ENCODE results near the gene OSBP2. TPM values are rescaled to one million over a fixed set of nuclear protein-coding genes. Genes with fewer than 3 reads are reported as not detected.

OSBP2 gene
- polyA plus RNA-seq, 1 donor: 77.2 TPM

DNA sequence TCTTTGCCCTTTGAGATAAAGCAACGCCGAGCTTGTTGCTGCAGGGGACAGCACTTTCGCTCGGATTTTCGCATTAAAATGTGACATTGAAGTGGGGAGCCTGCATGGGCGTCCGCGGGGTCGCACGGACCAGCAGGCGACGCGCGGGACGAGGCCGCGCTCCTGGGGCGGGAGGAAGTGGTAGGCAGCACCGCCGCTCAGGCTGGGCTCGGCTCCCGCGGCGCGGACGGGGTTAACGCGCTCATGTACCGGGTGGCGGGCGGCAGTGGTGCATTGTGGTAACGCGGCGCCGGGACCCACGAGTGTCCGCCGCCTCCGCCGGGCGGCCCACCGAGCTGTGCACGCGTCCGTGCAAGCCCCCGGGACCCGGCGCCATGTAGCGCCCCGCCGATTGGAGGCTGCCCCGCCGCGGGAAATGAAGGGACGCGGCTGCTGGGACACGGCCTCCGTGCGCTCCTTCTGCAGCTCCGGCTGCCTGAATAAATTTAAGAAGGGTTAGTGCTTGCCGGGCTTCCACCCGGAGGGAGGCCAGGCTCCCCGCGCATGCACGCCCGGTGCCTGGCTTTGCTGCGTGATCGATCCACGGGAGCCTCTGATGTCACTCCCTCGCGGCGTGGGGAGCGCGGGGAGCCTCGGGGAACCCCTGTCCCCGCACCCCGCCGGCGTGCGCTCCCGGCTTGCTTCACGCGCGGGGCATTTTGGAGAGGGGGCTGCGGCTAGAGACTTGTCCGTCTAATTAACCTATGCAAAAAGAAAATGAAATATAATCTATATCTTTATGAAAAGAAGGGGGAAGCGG, 127.7 kb downstream of the OSBP2 start:
- peak; percentile 17 to 19 for DNase-seq
- peak overlapping the region; percentile 39 for H3K4me3 ChIP-seq (ENCODE audit: low read length)
- peaks cover 59% of the 10 kb centered on the region for H3K27me3 ChIP-seq (ENCODE audit: control insufficient read depth, insufficient read depth, low read length)
- no peaks in the 10 kb centered on the region for H3K9me3 ChIP-seq (ENCODE audit: control insufficient read depth, low read depth, low read length)
- no CpG with 5 or more reads among the region's 87 CpGs for WGBS (ENCODE audit: insufficient coverage, low lambda C conversion rate)
- no peak overlapping the region for H3K27ac ChIP-seq (ENCODE audit: low read length)
- peaks cover 3% of the 10 kb centered on the region for H3K4me1 ChIP-seq (ENCODE audit: control insufficient read depth, insufficient read depth, low read length)
- no peaks in the 10 kb centered on the region for H3K36me3 ChIP-seq (ENCODE audit: control insufficient read depth, insufficient read depth, low read length)

DNA sequence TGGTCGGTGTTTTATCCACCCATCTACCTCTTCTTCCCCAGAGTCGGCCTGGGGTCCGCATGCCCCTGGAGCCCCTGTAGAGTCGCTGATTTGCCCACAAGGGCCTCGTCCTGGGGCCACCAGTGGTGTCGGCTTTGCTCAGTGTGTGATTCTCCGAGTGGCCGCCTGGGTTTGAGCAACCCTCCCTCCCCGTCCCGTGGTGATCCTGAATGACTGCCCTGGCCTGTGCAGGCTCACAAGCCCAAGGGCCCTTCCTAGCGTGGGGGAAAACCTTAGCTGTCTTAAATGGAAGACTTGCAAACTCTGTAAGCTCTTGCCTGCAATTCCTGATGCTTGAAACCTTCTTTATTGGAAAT, 128.3 kb downstream of the OSBP2 start:
- H3K4me3 ChIP-seq (ENCODE audit: low read length): no peak overlapping the region
- DNase-seq: no peak
- WGBS (ENCODE audit: insufficient coverage, low lambda C conversion rate): no CpG with 5 or more reads among the region's 11 CpGs
- no peaks in the 10 kb centered on the region for H3K36me3 ChIP-seq (ENCODE audit: control insufficient read depth, insufficient read depth, low read length)
- H3K4me1 ChIP-seq (ENCODE audit: control insufficient read depth, insufficient read depth, low read length): peaks cover 3% of the 10 kb centered on the region
- H3K9me3 ChIP-seq (ENCODE audit: control insufficient read depth, low read depth, low read length): no peaks in the 10 kb centered on the region
- peaks cover 59% of the 10 kb centered on the region for H3K27me3 ChIP-seq (ENCODE audit: control insufficient read depth, insufficient read depth, low read length)
- no peak overlapping the region for H3K27ac ChIP-seq (ENCODE audit: low read length)

DNA sequence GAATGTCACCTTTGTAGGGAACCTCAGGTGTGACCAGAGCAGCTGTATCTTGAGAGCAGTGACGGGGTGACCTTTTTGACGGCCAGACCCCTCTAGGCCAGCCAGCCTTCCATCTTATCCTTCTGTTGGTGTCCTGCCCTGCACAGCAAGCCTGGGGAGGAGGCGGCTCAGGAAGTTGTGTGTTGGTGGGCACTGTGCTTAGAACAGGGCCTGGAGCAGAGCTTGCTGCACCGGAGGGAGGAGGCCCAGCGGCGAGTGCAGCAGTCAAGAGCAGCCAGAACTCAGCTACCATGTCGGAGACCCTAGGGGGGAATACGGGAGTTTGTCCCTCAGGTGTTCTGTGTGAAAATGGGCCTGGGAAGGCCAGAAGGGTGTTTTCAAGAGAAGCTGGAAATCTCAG, 129.4 kb downstream of the OSBP2 start:
- Histone ChIP-seq H3K27ac (ENCODE audit: low read length) (no peak overlapping the region), H3K36me3 (ENCODE audit: control insufficient read depth, insufficient read depth, low read length) (no peaks in the 10 kb centered on the region), H3K4me1 (ENCODE audit: control insufficient read depth, insufficient read depth, low read length) (peaks cover 3% of the 10 kb centered on the region), H3K9me3 (ENCODE audit: control insufficient read depth, low read depth, low read length) (no peaks in the 10 kb centered on the region), H3K4me3 (ENCODE audit: low read length) (no peak overlapping the region), H3K27me3 (ENCODE audit: control insufficient read depth, insufficient read depth, low read length) (peaks cover 59% of the 10 kb centered on the region)
- DNase-seq: no peak
- no CpG with 5 or more reads among the region's 8 CpGs for WGBS (ENCODE audit: insufficient coverage, low lambda C conversion rate)

DNA sequence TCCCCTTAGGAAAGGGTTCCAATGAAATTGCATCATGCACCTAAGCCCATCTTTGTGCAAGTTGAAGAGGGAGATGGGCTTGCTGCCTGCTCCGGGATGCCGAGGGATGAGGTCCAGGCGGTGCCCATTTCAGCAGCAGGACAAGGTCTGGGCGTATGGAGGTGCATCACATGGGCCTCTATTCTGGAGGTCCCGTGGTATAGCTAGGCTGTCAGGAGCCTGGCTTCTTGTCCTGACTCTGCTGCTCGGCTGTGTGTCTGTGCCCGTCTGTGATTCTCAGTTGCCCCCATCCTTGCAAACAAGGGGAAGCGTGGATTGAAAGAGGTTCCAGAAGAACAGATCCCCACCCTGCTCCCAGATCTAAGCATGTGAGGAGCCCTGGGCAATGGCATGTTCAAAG, 130.0 kb downstream of the OSBP2 start:
- Histone ChIP-seq H3K36me3 (ENCODE audit: control insufficient read depth, insufficient read depth, low read length) (no peaks in the 10 kb centered on the region), H3K4me3 (ENCODE audit: low read length) (no peak overlapping the region), H3K9me3 (ENCODE audit: control insufficient read depth, low read depth, low read length) (no peaks in the 10 kb centered on the region), H3K27me3 (ENCODE audit: control insufficient read depth, insufficient read depth, low read length) (peaks cover 58% of the 10 kb centered on the region), H3K4me1 (ENCODE audit: control insufficient read depth, insufficient read depth, low read length) (peaks cover 3% of the 10 kb centered on the region), H3K27ac (ENCODE audit: low read length) (no peak overlapping the region)
- WGBS (ENCODE audit: insufficient coverage, low lambda C conversion rate): no CpG with 5 or more reads among the region's 8 CpGs
- DNase-seq: no peak

DNA sequence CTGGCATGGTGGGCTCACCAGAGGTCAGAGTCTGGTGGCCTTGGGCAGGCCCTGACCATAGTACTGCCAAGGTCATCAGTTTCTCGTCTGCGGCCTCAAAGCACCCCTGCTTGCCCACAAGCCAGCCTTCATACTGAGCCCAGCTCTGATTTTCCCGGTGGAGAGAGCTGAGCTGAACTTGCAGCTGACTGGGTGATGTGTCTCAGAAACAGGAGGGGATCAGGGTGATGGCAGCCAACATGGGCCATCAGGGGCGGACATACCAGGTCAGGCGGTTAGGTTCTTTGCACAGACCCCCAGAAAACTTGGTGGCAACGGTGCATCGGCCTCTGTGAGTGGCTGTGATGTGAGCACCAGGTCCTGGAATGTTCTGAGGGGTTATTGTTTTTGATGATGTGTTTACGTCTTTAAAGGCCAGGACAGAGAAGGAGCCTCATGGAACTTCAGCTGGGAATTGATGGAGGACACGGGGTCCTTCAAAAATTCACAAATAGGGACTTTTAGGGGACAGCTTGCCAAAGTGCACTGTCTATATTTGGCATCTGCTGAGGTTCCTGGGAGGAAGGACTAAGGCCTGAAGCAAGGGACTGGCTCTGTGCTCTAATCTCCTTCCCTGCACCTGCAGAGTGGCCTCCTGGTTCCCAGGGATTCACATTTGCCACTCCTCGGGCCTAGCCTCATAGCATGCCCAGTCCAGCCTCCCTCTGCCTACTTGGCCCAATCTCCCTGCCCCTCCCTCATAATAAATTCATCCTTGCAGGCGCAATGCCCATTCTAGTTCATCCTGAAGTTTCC, 131.2 kb downstream of the OSBP2 start:
- Histone ChIP-seq H3K27ac (ENCODE audit: low read length) (no peak overlapping the region), H3K9me3 (ENCODE audit: control insufficient read depth, low read depth, low read length) (no peaks in the 10 kb centered on the region), H3K4me1 (ENCODE audit: control insufficient read depth, insufficient read depth, low read length) (peaks cover 3% of the 10 kb centered on the region), H3K4me3 (ENCODE audit: low read length) (no peak overlapping the region), H3K36me3 (ENCODE audit: control insufficient read depth, insufficient read depth, low read length) (no peaks in the 10 kb centered on the region), H3K27me3 (ENCODE audit: control insufficient read depth, insufficient read depth, low read length) (peaks cover 47% of the 10 kb centered on the region)
- DNase-seq: no peak
- no CpG with 5 or more reads among the region's 11 CpGs for WGBS (ENCODE audit: insufficient coverage, low lambda C conversion rate)

DNA sequence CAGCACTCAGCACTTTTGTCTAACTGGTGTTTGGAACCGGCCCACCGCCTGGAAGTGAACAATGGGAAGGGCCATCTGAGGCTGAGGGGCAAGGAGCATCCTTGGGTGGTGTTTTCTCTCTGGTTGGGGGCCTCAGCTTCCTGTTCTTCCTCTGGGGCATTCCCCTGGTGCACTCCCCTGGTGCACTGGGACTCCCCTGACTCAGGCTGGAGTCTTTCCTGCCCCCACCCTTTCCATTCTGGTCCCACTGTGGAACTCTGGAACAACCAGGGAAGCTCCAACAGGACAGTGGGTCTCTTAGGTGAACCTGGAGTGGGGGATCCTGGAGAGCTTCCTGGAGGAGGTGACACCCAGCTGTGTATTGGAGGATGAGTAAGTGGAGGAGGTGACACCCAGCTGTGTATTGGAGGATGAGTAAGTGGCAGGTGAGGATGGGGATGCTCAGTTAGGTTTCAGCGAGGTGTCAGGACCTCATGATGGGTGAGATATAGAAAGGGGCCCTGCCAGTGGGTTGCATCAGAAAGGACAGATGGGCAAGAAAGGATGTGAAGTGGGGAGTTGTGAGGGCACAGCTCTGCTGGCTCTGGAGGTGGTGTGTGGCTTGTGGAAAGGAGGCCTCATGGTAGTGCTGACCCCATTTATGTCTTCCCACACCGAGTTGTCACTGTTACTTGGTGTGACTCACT, 132.1 kb downstream of the OSBP2 start:
- no peak overlapping the region for H3K27ac ChIP-seq (ENCODE audit: low read length)
- WGBS (ENCODE audit: insufficient coverage, low lambda C conversion rate): no CpG with 5 or more reads among the region's 4 CpGs
- no peaks in the 10 kb centered on the region for H3K36me3 ChIP-seq (ENCODE audit: control insufficient read depth, insufficient read depth, low read length)
- no peak overlapping the region for H3K4me3 ChIP-seq (ENCODE audit: low read length)
- H3K9me3 ChIP-seq (ENCODE audit: control insufficient read depth, low read depth, low read length): no peaks in the 10 kb centered on the region
- peaks cover 39% of the 10 kb centered on the region for H3K27me3 ChIP-seq (ENCODE audit: control insufficient read depth, insufficient read depth, low read length)
- no peak for DNase-seq
- peaks cover 3% of the 10 kb centered on the region for H3K4me1 ChIP-seq (ENCODE audit: control insufficient read depth, insufficient read depth, low read length)

DNA sequence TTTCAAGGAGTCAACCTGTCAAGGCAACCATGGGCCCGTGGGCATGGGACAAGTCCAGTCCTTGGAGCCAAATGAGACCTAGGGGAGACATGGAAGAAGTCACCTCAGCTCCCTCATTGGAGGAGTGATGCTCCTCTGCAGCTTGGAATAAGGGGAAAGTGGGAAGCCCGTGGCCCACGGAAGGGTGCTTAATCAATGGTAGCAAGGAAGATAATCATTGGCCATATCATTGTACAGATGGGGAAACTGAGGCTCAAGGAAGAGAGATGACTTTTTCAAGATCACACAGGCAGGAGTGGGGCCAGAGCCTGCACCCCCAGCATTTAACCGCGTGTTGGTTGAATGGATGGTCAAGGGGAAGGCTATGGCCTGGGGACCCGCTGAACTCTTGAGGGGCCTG, 133.0 kb downstream of the OSBP2 start:
- H3K36me3 ChIP-seq (ENCODE audit: control insufficient read depth, insufficient read depth, low read length): no peaks in the 10 kb centered on the region
- no peak overlapping the region for H3K27ac ChIP-seq (ENCODE audit: low read length)
- no peaks in the 10 kb centered on the region for H3K9me3 ChIP-seq (ENCODE audit: control insufficient read depth, low read depth, low read length)
- H3K4me1 ChIP-seq (ENCODE audit: control insufficient read depth, insufficient read depth, low read length): no peaks in the 10 kb centered on the region
- WGBS (ENCODE audit: insufficient coverage, low lambda C conversion rate): no CpG with 5 or more reads among the region's 6 CpGs
- H3K27me3 ChIP-seq (ENCODE audit: control insufficient read depth, insufficient read depth, low read length): peaks cover 30% of the 10 kb centered on the region
- H3K4me3 ChIP-seq (ENCODE audit: low read length): no peak overlapping the region
- no peak for DNase-seq

DNA sequence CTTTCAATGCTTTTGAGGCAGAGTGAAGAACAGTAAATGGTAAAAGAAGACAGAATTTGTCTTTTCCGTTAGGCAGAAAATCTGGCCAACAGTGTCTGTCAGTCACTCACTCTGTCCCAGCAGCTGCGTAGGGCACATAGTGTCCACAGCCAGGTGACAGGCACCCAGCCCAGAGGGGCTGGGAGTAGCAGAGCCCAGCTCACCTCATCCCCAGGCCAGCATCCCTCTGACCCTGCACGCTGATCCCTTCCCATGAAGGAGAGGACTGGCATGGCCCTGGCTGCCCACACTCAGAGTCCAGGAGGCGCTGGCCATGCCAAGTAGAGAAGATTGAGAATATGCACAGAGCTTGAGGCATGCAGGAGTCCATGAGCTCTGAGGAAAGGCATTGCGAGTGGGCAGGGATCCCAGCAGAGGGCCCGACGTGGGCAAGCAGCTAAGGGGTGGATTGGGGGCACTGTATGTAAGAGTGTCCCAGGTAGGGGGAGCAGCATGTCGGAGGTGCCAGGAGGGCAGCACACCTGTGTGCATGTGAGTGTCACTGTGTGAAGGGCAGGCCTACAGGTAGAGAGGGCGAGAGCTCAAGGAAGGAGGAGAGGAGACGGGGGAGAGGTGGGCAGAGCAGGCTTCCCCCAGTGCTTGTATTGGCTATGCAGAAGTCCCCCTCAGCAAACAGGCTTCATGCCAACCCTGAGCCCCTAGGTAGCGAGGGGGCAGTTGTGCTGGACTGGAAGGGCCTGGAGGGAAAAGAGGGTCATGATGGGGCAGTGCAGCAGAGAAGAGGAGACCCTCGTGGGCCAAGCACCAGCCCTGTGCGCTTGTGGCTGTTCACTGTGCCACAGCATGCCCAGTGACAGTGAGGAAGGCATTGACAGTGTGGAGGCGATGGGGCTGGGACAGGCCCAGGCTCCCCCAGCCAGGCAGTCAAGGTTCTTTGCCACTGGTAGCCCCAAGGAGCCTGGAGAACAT, 133.8 kb downstream of the OSBP2 start:
- WGBS (ENCODE audit: insufficient coverage, low lambda C conversion rate): 93% methylated on average over 2 of the region's 14 CpGs

DNA sequence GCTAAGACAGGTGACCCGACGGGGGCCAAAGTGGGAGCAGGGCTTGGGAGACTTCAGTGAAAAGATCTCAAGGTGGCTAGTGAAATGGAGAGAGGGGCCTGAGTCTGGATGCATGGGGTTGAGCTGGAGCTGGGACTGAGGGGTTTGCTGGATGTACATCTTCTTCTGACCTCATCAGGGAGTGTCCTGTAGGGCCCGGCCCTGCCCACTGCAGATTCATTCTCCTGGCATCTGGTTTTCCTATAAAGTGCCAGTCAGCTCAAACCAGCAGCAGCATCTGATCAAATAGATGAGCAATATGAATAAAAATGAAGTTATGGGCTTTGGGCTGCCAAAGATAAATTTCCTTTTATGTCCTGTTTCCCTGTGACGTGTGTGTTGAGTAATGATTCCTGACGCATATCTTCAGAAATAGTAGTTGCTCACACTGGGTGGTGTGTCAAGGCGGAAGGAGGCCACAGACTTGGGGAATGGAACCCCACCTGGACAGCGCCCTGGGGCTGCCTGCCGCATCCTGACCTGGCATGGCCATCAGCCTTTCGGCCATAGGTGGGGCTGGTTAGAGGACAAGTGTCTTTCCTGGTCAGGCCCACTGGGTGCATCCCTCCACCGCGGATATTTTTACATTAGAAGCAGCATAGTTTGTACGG, 135.4 kb downstream of the OSBP2 start:
- no CpG with 5 or more reads among the region's 12 CpGs for WGBS (ENCODE audit: insufficient coverage, low lambda C conversion rate)
- no peaks in the 10 kb centered on the region for H3K9me3 ChIP-seq (ENCODE audit: control insufficient read depth, low read depth, low read length)
- H3K27me3 ChIP-seq (ENCODE audit: control insufficient read depth, insufficient read depth, low read length): peaks cover 6% of the 10 kb centered on the region
- H3K36me3 ChIP-seq (ENCODE audit: control insufficient read depth, insufficient read depth, low read length): no peaks in the 10 kb centered on the region
- DNase-seq: no peak
- no peak overlapping the region for H3K27ac ChIP-seq (ENCODE audit: low read length)
- H3K4me1 ChIP-seq (ENCODE audit: control insufficient read depth, insufficient read depth, low read length): no peaks in the 10 kb centered on the region
- H3K4me3 ChIP-seq (ENCODE audit: low read length): no peak overlapping the region

More for the DNA sequence above, 133.8 kb downstream of the OSBP2 start:
- DNase-seq: no peak
- Histone ChIP-seq H3K27me3 (ENCODE audit: control insufficient read depth, insufficient read depth, low read length) (peaks cover 22% of the 10 kb centered on the region), H3K36me3 (ENCODE audit: control insufficient read depth, insufficient read depth, low read length) (no peaks in the 10 kb centered on the region), H3K4me3 (ENCODE audit: low read length) (no peak overlapping the region), H3K27ac (ENCODE audit: low read length) (no peak overlapping the region), H3K9me3 (ENCODE audit: control insufficient read depth, low read depth, low read length) (no peaks in the 10 kb centered on the region), H3K4me1 (ENCODE audit: control insufficient read depth, insufficient read depth, low read length) (no peaks in the 10 kb centered on the region)

Data from large intestine (tissue), 3 donors.